GM12878 (cell line): ENCODE data around the gene FUCA2. TPM values are rescaled to one million over a fixed set of nuclear protein-coding genes. Genes with fewer than 3 reads are reported as not detected.

Experiments
- ATAC-seq: fragments of 200-7000 bp; cut with Tn5 transposase; 3 replicates; pipeline ENCODE4 v1.9.1; 2020; ENCODE audit warnings: mild to moderate bottlenecking, moderate library complexity
- BruUV-seq: library from RNA; stranded (reverse); fragments of 400-500 nt; replicated peaks from 2 replicates; lab custom pipeline; 2021; lab: Mats Ljungman, UMichigan
- CTCF ChIA-PET: fragments of 300-600 bp; sonication (Branson Sonifier 250); formaldehyde crosslinking; extraction: SDS; loops from one replicate; lab custom pipeline; 2021; ENCODE audit warnings: inconsistent platforms; lab: Yijun Ruan, JAX
- POLR2A ChIA-PET: fragments of 350-600 bp; formaldehyde crosslinking; extraction: SDS; loops from one replicate; lab custom pipeline; 2021; ENCODE audit warnings: inconsistent platforms; lab: Charles Lee
- RAD21 ChIA-PET: fragments of 300-600 bp; sonication (Branson Sonifier 250); formaldehyde crosslinking; loops from one replicate; lab custom pipeline; 2023; ENCODE audit warnings: antibody characterized with exemption; ENCODE audit not compliant: unreplicated experiment; lab: Charles Lee
- SMC1A ChIA-PET: fragments of 300-600 bp; sonication (Branson Sonifier 250); formaldehyde crosslinking; loops from one replicate; lab custom pipeline; 2023; ENCODE audit not compliant: unreplicated experiment, uncharacterized antibody; lab: Charles Lee
- DNase-seq: peaks from one replicate; pipeline ENCODE4 v3.0.0-alpha.2; 2011; ENCODE audit warnings: low read depth, low spot score
- FAIRE-seq: peaks from 3 replicates; lab custom pipeline; 2011; peaks lifted over from hg19 to GRCh38; lab: Jason Lieb, UNC
- H2AFZ ChIP-seq: 2 replicates; pipeline ENCODE4 v1.6.0; 2011; ENCODE audit warnings: low read depth, low read length, control low read depth; ENCODE audit not compliant: control insufficient read depth
- H3K27ac ChIP-seq: 2 replicates; pipeline ENCODE4 v1.5.1; 2011; ENCODE audit warnings: control low read depth; ENCODE audit not compliant: control insufficient read depth, insufficient read depth
- H3K27me3 ChIP-seq, 2 experiments: replicated peaks in 1 of 2; 2 replicates each; pipeline versions ENCODE4 v1.6.0 to v1.6.1; 2011; ENCODE audit warnings: low read length in 1 of 2; ENCODE audit not compliant: control insufficient read depth in 2 of 2, insufficient read depth in 2 of 2
- H3K36me3 ChIP-seq, 2 experiments: 2 replicates each; pipeline ENCODE4 v1.5.1; 2011; ENCODE audit warnings: low read length in 1 of 2; ENCODE audit not compliant: control insufficient read depth in 2 of 2, insufficient read depth in 2 of 2
- H3K4me1 ChIP-seq: 2 replicates; pipeline ENCODE4 v1.6.1; 2011; ENCODE audit warnings: mild to moderate bottlenecking, low read length, moderate library complexity, mixed read lengths; ENCODE audit not compliant: control insufficient read depth, insufficient read depth
- H3K4me2 ChIP-seq: 2 replicates; pipeline ENCODE4 v1.6.0; 2011; ENCODE audit warnings: control low read depth; ENCODE audit not compliant: control insufficient read depth, insufficient read depth
- H3K4me3 ChIP-seq: fragments of 200-600 bp; sonication (generic); 2 replicates; pipeline ENCODE4 v1.5.1; 2016
- H3K79me2 ChIP-seq: 2 replicates; pipeline ENCODE4 v1.6.0; 2011; ENCODE audit warnings: low read length; ENCODE audit not compliant: control insufficient read depth, insufficient read depth
- H3K9ac ChIP-seq: 2 replicates; pipeline ENCODE4 v1.8.0; 2011; ENCODE audit warnings: low read length, control low read depth, mixed read lengths; ENCODE audit not compliant: control insufficient read depth, insufficient read depth
- H3K9me3 ChIP-seq: replicated peaks from 3 replicates; pipeline ENCODE4 v1.5.1; 2011; ENCODE audit warnings: mild to moderate bottlenecking, low read length; ENCODE audit not compliant: control insufficient read depth, insufficient read depth
- H4K20me1 ChIP-seq: 2 replicates; pipeline ENCODE4 v1.6.0; 2011; ENCODE audit not compliant: control insufficient read depth, insufficient read depth
- ASH2L ChIP-seq: fragments of 300-600, 200-600 bp; sonication (generic); IDR thresholded peaks from 2 replicates; pipeline ENCODE4 v1.6.1; 2017; ENCODE audit warnings: low read depth, mild to moderate bottlenecking, borderline replicate concordance
- CBX3 ChIP-seq: fragments of 200-600 bp; sonication (generic); IDR thresholded peaks from 2 replicates; pipeline ENCODE4 v1.6.1; 2016; ENCODE audit warnings: low read depth, borderline replicate concordance
- DPF2 ChIP-seq: fragments of 450-650 bp; IDR thresholded peaks from 2 replicates; pipeline ENCODE4 v1.6.1; 2017; ENCODE audit warnings: mild to moderate bottlenecking
- FOXM1 ChIP-seq: IDR thresholded peaks from 2 replicates; pipeline ENCODE4 v1.6.1; 2012; ENCODE audit warnings: low read depth, mild to moderate bottlenecking, inconsistent platforms, low read length, moderate library complexity
- HDAC6 ChIP-seq: fragments of 200-600 bp; sonication (generic); IDR thresholded peaks from one replicate; pipeline ENCODE4 v1.8.0; 2017; ENCODE audit warnings: antibody characterized with exemption; ENCODE audit not compliant: unreplicated experiment
- IKZF1 ChIP-seq: fragments of 450-650 bp; conservative IDR thresholded peaks from 2 replicates; pipeline ENCODE4 v1.6.1; 2017; ENCODE audit warnings: antibody characterized with exemption, mild to moderate bottlenecking
- NFXL1 ChIP-seq: fragments of 450-650 bp; IDR thresholded peaks from 2 replicates; pipeline ENCODE4 v1.6.1; 2017; ENCODE audit warnings: antibody characterized with exemption, mild to moderate bottlenecking, borderline replicate concordance
- POLR2A ChIP-seq: IDR thresholded peaks from 2 replicates; pipeline ENCODE4 v1.6.1; 2011; ENCODE audit warnings: low read depth, mild to moderate bottlenecking, low read length
- RUNX3 ChIP-seq: IDR thresholded peaks from 2 replicates; pipeline ENCODE4 v1.6.1; 2012; ENCODE audit warnings: low read length, inconsistent platforms
- ZBED1 ChIP-seq: IDR thresholded peaks from 2 replicates; pipeline ENCODE4 v1.6.1; 2016; ENCODE audit warnings: borderline replicate concordance
- ZNF217 ChIP-seq: fragments of 450-650 bp; IDR thresholded peaks from 2 replicates; pipeline ENCODE4 v1.6.1; 2017; ENCODE audit warnings: antibody characterized with exemption, mild to moderate bottlenecking
- ZNF24 ChIP-seq: fragments of 450-650 bp; IDR thresholded peaks from 2 replicates; pipeline ENCODE4 v1.6.1; 2017; ENCODE audit warnings: antibody characterized with exemption, mild to moderate bottlenecking
- WGBS: methylation state at CpG from one replicate; pipeline ENCODE4 v1.1.6; 2016; ENCODE audit warnings: low lambda C conversion rate; ENCODE audit not compliant: insufficient replicate concordance, insufficient coverage; ENCODE audit errors: missing lambda C conversion rate; 5-methylcytosine and 5-hydroxymethylcytosine counted together
- in situ Hi-C: fragments of 300-500 bp; cut with MboI; formaldehyde crosslinking; loops from 9 replicates; pipeline ENCODE4 v1.14.3; 2018; ENCODE audit warnings: mixed read lengths
- intact Hi-C: fragments of 100-400 bp; cut with micrococcal nuclease; formaldehyde crosslinking; loops from one replicate; pipeline ENCODE4 v1.14.2; 2022; ENCODE audit not compliant: unreplicated experiment
- polyA plus RNA-seq, 11 experiments: library from polyadenylated mRNA; depleted of rRNA in 4 of 11; unstranded in 6 of 11; stranded (reverse) in 5 of 11; fragments of >200 nt; fragmentation: Nextera tagmentation in 4 of 11; fragmentation: Illumina TruSeq in 1 of 11; extraction: Ambion mirVana in 4 of 11; extraction: Trizol in 1 of 11; gene quantifications; 1 replicate in 1 of 11; 2 replicates in 10 of 11; pipeline versions ENCODE4 v1.2.1 to v1.2.3, GENCODE V29; 2011 to 2016; ENCODE audit warnings: inconsistent platforms in 2 of 11, missing spikeins in 2 of 11, low read depth in 1 of 11
- total RNA-seq, 4 experiments: library from RNA; depleted of rRNA in 3 of 4; stranded (reverse); fragments of >200 nt in 3 of 4; fragmentation: Illumina TruSeq in 1 of 4; extraction: Trizol in 1 of 4; gene quantifications; 2 replicates each; pipeline versions ENCODE4 v1.2.1 to v1.2.3, GENCODE V29; 2013 to 2021
- TF ChIP-seq, protein P1 (sequence below): fragments of 450-650 bp; IDR thresholded peaks from 2 replicates; pipeline ENCODE4 v1.6.1; 2018; ENCODE audit warnings: borderline replicate concordance, mild to moderate bottlenecking; ENCODE audit not compliant: partially characterized antibody
- TF ChIP-seq, protein P2 (sequence below): fragments of 450-650 bp; IDR thresholded peaks from 2 replicates; pipeline ENCODE4 v1.6.1; 2017; ENCODE audit warnings: mild to moderate bottlenecking, moderate library complexity
- TF ChIP-seq, protein P3 (sequence below): fragments of 450-650 bp; formaldehyde crosslinking; IDR thresholded peaks from 2 replicates; pipeline ENCODE4 v1.4.0; 2020; ENCODE audit warnings: mild to moderate bottlenecking, moderate library complexity

Gene FUCA2
- total and polyA plus RNA-seq, 10 of the 15 experiments (the other 5 are each of a cell fraction or from before 2014, with no cell fraction given): 5.7 to 36.2 (median 21.5) TPM

DNA sequence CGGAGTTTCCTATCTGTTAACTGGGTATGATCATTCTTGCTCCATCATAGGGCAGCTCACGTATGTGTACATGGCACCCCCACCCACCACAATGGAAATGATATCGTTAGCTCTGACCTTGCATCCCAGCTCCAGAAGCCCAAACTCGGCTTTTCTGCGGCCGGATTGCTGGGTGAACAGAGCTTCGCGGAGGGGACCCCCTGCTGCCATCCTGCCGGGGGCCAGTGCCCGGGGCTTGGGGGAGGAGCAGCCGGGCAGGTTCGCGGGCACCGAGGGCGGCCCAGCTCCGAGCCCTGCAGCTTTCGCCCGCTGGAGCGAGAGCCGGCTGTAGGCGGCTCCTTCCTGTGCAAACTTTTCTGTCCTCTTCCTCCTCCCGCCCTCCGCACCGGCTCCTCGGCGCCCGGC, 24.9 kb upstream of the FUCA2 start:
- 4% methylated on average over 21 of the region's 27 CpGs for WGBS
- H2AFZ ChIP-seq: peak overlapping the region; percentile 57
- DNase-seq (no peak), FAIRE-seq (no peak), ATAC-seq (peak; percentile 73)
- peak overlapping the region; percentile 62 for H3K4me3 ChIP-seq
- H4K20me1 ChIP-seq: no peaks in the 10 kb centered on the region
- in situ Hi-C loops (no loop called here), intact Hi-C loops (no loop called here)
- ChIA-PET RAD21 (interaction anchor here (0.9 to 2.1 kb wide), 2 partner anchors 23 to 477 kb away, joined by 3 to 8 read pairs; no protein-coding TSS in a partner anchor), CTCF (interaction anchor here (1.1 to 3.2 kb wide), 5 partner anchors 24 to 39 kb away, joined by 3 to 18 read pairs (median 4); partner anchors contain the start of gene FUCA2), POLR2A (no interaction called here), SMC1A (interaction anchor here (3.4 kb wide), 1 partner anchor 23 kb away, joined by 12 read pairs; no protein-coding TSS in a partner anchor)
- H3K9ac ChIP-seq: peak overlapping the region; percentile 51; the same call in 1 of the 2 replicates
- H3K9me3 ChIP-seq: no peaks in the 10 kb centered on the region; the same call in 2 of the 3 replicates
- H3K4me1 ChIP-seq: peaks cover 31% of the 10 kb centered on the region
- no peaks in the 10 kb centered on the region; the same call in 1 of the 2 replicates for H3K79me2 ChIP-seq
- H3K4me2 ChIP-seq: peak overlapping the region; percentile 79
- H3K36me3 ChIP-seq: no peaks in the 10 kb centered on the region
- no TSS peak for BruUV-seq
- H3K27me3 ChIP-seq: peaks cover 0 to 1% of the 10 kb centered on the region in 2 experiments; a peak in 2 of 4 replicates
- no peak overlapping the region for H3K27ac ChIP-seq
- TF ChIP-seq ZBED1: no peak
- peak; percentile 46 for TF ChIP-seq IKZF1
- TF ChIP-seq, protein P1, sequence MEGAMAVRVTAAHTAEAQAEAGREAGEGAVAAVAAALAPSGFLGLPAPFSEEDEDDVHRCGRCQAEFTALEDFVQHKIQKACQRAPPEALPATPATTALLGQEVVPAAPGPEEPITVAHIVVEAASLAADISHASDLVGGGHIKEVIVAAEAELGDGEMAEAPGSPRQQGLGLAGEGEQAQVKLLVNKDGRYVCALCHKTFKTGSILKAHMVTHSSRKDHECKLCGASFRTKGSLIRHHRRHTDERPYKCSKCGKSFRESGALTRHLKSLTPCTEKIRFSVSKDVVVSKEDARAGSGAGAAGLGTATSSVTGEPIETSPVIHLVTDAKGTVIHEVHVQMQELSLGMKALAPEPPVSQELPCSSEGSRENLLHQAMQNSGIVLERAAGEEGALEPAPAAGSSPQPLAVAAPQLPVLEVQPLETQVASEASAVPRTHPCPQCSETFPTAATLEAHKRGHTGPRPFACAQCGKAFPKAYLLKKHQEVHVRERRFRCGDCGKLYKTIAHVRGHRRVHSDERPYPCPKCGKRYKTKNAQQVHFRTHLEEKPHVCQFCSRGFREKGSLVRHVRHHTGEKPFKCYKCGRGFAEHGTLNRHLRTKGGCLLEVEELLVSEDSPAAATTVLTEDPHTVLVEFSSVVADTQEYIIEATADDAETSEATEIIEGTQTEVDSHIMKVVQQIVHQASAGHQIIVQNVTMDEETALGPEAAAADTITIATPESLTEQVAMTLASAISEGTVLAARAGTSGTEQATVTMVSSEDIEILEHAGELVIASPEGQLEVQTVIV: no peak
- no peak for TF ChIP-seq NFXL1
- TF ChIP-seq RUNX3: 0 out of 2 replicates have a peak, but pooled peaks have one; percentile 11
- no peak for TF ChIP-seq CBX3
- TF ChIP-seq, protein P2, sequence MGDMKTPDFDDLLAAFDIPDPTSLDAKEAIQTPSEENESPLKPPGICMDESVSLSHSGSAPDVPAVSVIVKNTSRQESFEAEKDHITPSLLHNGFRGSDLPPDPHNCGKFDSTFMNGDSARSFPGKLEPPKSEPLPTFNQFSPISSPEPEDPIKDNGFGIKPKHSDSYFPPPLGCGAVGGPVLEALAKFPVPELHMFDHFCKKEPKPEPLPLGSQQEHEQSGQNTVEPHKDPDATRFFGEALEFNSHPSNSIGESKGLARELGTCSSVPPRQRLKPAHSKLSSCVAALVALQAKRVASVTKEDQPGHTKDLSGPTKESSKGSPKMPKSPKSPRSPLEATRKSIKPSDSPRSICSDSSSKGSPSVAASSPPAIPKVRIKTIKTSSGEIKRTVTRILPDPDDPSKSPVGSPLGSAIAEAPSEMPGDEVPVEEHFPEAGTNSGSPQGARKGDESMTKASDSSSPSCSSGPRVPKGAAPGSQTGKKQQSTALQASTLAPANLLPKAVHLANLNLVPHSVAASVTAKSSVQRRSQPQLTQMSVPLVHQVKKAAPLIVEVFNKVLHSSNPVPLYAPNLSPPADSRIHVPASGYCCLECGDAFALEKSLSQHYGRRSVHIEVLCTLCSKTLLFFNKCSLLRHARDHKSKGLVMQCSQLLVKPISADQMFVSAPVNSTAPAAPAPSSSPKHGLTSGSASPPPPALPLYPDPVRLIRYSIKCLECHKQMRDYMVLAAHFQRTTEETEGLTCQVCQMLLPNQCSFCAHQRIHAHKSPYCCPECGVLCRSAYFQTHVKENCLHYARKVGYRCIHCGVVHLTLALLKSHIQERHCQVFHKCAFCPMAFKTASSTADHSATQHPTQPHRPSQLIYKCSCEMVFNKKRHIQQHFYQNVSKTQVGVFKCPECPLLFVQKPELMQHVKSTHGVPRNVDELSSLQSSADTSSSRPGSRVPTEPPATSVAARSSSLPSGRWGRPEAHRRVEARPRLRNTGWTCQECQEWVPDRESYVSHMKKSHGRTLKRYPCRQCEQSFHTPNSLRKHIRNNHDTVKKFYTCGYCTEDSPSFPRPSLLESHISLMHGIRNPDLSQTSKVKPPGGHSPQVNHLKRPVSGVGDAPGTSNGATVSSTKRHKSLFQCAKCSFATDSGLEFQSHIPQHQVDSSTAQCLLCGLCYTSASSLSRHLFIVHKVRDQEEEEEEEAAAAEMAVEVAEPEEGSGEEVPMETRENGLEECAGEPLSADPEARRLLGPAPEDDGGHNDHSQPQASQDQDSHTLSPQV: no peak
- peak; percentile 47; the same call in 1 of the 2 replicates for TF ChIP-seq POLR2A
- TF ChIP-seq ZNF24: no peak
- no peak for TF ChIP-seq HDAC6
- TF ChIP-seq, protein P3, sequence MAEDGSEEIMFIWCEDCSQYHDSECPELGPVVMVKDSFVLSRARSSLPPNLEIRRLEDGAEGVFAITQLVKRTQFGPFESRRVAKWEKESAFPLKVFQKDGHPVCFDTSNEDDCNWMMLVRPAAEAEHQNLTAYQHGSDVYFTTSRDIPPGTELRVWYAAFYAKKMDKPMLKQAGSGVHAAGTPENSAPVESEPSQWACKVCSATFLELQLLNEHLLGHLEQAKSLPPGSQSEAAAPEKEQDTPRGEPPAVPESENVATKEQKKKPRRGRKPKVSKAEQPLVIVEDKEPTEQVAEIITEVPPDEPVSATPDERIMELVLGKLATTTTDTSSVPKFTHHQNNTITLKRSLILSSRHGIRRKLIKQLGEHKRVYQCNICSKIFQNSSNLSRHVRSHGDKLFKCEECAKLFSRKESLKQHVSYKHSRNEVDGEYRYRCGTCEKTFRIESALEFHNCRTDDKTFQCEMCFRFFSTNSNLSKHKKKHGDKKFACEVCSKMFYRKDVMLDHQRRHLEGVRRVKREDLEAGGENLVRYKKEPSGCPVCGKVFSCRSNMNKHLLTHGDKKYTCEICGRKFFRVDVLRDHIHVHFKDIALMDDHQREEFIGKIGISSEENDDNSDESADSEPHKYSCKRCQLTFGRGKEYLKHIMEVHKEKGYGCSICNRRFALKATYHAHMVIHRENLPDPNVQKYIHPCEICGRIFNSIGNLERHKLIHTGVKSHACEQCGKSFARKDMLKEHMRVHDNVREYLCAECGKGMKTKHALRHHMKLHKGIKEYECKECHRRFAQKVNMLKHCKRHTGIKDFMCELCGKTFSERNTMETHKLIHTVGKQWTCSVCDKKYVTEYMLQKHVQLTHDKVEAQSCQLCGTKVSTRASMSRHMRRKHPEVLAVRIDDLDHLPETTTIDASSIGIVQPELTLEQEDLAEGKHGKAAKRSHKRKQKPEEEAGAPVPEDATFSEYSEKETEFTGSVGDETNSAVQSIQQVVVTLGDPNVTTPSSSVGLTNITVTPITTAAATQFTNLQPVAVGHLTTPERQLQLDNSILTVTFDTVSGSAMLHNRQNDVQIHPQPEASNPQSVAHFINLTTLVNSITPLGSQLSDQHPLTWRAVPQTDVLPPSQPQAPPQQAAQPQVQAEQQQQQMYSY (CRISPR knock-in tag): no peak
- no peak for TF ChIP-seq ASH2L
- no peak for TF ChIP-seq ZNF217
- 0 out of 2 replicates have a peak, but pooled peaks have one; percentile 40 for TF ChIP-seq DPF2
- no peak for TF ChIP-seq FOXM1
